GM19238 (cell line): Measurements from ENCODE around the gene SPATS2.

ENCODE experiments used
- DNase-seq: peaks from one replicate; pipeline ENCODE4 v3.0.0; 2011; ENCODE audit warnings: low spot score; ENCODE audit not compliant: insufficient read length

The SPATS2 gene

DNA sequence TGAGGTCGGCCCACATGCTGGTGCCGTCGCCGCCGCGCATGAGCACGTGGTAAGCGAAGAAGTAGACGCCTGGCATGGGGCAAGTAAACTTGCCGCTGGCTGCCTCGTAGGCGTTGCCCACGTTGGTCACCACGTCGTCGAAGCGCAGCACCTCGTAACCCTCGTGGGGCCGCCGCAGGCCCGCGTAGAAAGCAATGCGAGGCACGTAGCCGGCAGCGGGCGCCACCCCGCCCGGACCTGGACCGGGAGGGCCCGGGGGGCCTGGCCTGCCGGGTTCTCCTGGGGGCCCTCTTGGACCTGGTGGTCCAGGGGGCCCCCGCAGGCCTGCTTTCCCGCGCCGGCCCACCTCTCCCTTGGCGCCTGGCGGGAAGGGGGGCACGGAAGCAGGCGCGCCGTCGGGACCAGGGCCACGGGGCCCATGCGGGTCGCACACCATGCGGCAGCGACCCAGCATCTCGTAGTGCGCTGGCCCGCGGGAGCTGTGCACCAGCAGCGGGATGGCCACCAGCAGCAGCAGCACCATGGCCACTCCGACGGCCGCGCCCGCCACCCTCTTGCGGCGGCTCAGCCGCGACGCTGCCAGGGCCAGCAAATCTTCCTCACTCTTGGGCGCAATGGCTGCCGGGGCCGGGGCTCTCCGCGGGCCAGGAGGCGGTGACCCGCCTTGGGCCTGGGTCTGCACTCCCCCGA lies 31.2 kb upstream of the SPATS2 start:
- no peak for DNase-seq

GRCh38 chr12:49336645-49337584 lies 30.3 kb upstream of the SPATS2 start, which contains the start of gene C1QL4:
Gene C1QL4 (minus strand): TSS chr12:49337188. CDS start chr12:49336477, 711 bp downstream.
- DNase-seq = peak; percentile 88

DNA sequence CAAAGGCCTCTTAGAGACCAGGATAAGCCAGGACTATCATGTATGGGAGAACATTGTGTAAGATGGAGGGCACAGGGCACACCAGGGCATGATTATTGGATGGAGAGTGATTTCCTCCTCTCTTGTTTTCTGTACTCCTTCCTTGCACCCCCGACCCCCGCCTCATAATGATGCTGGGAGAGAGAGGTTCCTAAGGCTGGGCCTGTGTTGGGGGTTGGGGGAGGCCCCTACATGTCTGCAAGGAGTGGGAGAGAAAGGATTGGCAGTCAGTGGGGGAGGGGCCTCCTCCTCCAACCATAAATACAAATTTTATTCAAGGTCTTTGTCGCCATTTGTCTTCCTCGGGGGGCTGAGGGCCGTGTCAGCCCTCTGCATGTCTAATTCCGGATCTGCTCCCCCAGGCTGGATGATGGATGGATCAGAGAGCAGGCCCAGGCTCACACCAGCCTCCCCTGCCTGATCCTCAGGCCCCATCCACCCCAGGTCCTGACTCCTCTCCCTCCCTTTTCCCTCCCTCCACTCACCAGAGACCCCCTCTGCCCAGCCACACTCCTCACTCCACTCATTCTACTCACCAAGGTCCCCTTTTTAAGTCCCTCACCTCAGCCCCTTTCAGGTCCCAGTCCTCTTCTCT lies 28.3 kb upstream of the SPATS2 start:
- DNase-seq = no peak

DNA sequence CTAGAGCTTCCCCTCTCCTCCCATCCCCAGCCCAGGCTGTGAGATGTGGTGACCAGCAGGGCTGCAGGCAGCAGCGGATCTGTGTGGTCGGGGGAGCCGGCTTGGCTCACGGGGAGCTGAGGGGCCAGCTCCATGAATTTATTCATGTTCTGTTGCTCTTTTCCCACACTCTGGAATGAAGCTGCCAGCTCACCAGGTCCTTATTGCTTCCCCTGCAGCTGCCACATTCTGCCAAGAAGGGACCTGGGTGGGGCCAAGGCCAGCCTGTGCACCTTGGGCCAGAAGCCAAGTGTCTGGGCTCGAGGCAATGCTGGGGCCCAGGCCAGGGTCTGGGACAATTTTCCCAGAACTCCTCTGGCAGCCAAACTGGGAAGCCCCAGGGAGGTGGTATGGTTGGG lies 27.8 kb upstream of the SPATS2 start:
- no peak for DNase-seq

GRCh38 chr12:49340095-49340870 lies 27.0 kb upstream of the SPATS2 start:
- no peak for DNase-seq

DNA sequence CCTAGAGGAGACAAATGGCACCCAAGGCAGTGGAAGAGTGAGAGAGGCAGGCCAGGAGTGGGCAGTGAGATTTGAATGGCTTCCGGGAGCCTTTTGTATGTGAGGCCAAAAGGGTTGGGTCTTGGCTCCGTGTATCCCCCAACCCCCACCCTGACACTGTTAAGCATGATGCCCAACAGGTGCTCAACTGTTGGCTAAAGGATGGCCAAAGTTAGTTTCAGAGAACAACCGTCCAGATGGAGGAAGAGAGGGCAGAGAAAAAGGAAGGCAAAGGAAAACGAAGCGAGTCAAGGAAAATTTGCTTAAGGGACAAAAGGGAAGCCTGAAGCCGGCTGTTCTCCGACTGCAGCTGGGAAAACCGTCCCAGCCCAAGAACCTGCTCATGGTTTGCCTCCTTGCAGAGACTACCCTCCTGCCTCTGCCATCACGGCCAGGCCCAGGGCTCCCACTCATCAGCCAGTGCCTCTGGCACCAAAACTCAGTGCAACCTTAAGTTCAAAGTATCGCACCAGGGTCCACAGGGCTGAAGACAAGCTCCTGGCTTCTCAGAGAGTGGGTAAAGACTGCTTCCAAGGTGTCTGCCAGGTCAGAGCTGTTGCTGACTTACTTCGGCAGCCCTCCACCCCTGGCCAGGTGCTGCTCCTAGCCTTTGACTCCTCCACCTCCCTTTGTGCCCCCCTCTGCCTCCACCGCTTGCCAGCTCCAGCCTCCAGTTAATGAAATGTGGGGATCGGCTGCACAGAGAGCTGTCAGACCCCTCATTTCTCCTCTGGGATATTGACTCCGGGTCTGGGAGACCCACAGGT lies 26.1 kb upstream of the SPATS2 start:
- no peak for DNase-seq

GRCh38 chr12:49341777-49342065 lies 25.5 kb upstream of the SPATS2 start:
- DNase-seq = no peak

DNA sequence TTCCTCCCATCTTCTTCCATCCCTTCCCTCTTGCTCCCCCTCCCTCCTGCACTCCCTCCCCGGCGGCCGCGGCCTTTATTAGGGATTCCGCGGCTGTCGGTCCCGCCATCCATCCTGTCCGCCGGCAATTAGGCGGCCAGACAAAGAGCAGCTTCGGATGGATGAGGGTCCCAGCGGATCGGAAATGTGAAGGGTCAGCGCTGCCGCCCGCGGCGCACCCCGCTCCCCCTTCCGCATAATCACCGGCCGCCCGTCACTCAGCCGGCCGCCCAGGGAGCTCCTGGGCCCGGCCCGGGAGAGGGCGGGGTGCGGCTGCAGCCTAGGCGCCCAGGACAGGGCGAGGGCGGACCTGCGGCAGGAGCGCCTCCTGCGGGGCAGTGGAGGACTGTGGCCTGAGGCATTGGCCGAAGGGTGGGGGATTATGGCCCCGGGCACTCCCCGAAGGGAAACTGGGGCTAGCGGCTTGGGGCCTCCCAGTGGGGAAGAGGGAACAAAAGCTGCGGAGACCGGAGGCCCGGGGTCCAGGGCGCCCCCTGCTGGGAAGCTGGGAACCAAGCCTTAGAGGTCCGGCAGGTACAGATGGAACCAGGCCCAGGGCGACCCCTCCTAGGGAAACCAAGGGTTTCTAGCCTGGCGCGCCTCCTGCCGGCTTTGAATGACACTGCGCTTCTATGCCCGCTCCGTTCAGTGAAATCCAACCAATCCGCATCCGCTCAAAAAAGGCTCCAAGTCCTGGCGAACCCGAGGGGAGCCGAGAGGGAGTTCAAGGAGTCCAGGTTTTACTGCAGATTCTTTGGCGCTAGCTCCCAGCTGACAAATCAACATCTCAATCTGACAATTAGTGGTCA lies 25.0 kb upstream of the SPATS2 start:
- peak; percentile 77 for DNase-seq

GRCh38 chr12:49342914-49343731 lies 24.1 kb upstream of the SPATS2 start:
- no peak for DNase-seq

DNA sequence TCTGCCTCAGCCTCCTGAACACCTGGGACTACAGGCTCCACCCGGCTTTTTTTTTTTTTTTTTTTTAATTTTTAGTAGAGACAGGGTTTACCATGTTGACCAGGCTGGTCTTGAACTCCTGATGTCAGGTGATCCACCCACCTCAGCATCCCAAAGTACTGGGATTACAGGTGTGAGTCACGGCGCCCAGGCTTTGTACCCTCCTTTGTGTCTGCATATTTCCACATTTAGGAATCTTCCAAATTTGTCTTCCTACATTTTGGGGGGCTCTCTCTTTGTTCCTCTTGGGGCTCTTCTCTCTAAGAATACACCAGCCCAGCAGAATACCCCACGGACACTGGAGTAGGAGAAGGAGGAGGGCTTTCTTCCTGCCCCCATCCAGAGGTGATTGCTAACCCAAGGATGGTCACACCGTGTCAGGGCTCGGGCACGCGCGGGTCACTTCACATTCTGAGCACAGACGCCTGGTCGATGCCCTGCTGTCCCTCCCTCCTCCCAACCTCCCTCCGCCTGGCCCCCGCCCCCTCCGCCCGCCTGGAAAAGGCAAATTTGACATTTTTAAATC lies 22.7 kb upstream of the SPATS2 start:
- no peak for DNase-seq

DNA sequence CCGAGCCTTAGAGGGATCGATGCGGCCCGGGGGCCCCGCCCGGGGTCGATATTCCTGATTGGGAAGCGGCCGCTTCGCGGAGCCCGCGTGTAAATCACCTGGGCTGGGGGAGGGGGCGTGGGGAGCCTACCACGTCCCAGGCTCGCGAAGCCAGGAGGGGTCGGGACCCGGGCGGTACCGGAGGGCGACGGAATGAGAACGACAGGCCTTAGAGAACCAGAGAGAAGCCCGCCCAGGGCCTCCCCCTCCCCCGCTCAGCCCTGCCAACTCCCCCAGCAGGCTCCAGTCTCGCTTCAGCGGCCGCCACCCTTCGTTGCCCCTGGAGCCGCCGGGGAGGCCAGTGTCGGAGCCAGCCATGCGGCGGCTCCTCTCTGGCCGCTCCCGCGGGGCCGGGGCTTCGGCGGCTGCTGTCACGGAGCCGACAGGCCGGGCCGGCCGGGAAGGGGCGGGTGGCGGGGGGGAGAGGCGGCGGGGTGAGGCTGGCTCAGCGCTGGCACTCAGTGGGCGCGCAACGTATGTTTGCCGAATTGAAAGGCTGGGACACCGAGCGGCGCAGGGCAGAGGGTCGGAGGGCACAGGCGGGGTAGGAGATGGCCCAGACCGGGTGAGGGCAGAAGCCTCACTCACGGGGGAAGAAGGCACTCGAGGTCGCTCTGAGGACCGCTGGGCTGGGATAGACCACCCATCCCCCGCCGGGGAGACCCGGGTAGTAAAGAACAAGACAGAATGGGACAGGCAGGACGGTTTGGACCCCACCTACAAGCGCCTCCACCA lies 22.0 kb upstream of the SPATS2 start:
- DNase-seq = peak; percentile 58

DNA sequence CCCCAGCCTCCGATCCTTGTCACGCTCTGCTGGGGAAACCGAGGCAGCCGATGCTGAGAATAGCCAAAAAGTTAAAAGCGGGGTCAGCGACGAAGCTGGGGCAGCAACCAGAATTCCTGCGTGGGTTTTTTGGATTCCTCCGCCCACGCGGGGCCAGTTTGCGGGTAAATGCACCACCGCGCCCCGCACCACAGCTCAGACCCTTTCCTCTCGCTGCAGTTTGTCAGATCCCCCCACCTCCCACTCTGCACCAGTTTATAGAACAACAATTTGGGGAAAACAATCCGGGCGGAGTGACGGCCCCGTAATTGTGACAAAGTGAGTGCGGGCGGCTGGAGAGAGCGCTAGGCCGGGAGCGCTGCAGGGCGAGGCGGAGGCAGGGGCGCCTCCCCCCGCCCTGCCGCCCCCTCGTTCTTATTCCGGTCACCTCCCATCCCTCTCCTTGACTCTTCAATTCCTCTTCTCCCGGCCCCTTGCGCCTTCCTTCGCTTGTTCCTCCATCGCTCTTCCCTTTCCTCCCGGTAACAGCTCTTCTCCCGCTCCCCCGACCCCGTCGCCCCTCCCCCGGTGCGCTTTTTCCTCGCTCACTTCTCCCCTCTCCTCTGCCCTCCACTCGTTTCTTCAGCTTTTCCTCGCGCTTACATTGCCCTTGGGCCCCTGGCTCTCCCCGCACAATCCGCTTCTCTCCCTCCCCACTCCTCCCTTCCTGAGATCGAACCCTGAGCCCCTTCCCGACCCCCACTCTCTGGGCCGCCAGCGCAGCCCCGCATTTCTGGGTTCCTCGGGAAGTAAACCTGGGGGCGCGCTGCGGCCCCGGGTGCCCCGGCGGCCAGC lies 21.2 kb upstream of the SPATS2 start:
- DNase-seq = no peak

DNA sequence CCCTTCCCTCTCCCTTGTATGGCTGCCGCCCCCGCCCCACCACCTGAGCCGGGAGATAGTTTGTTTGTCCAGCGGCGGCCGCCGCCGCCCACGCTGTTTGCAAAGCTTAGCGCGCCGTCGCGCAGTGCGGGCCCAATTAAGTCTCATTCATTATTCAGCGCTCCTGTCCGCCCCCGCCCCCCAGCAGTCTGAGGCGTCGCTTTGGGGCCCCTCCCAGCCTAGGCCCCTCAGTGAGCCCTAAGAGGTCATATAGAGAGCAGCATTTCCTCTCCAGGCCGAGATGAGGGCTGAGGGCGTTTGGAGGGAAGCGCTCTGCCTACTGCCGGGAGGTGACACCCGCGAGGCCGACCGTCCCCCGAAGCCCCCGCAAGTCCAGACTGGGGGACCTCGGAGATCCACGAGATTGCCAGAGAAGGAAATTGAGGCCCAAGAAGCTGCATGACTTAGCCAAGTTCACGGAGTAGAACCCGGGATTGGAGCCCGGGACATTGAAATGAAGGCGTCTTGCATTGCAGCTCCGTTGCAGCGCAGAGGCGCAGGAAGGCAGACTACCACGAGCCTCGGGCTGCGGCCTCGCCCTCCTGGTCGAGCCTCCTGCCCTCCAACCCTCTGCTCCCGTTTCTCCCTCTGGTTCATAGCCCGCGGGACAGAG lies 20.5 kb upstream of the SPATS2 start, which contains the start of gene DNAJC22:
TSS of gene DNAJC22 (plus strand) at position 230 of the 652 bp plus-strand sequence. CDS start 1,985 bp downstream, outside the sequence.
- DNase-seq = no peak

DNA sequence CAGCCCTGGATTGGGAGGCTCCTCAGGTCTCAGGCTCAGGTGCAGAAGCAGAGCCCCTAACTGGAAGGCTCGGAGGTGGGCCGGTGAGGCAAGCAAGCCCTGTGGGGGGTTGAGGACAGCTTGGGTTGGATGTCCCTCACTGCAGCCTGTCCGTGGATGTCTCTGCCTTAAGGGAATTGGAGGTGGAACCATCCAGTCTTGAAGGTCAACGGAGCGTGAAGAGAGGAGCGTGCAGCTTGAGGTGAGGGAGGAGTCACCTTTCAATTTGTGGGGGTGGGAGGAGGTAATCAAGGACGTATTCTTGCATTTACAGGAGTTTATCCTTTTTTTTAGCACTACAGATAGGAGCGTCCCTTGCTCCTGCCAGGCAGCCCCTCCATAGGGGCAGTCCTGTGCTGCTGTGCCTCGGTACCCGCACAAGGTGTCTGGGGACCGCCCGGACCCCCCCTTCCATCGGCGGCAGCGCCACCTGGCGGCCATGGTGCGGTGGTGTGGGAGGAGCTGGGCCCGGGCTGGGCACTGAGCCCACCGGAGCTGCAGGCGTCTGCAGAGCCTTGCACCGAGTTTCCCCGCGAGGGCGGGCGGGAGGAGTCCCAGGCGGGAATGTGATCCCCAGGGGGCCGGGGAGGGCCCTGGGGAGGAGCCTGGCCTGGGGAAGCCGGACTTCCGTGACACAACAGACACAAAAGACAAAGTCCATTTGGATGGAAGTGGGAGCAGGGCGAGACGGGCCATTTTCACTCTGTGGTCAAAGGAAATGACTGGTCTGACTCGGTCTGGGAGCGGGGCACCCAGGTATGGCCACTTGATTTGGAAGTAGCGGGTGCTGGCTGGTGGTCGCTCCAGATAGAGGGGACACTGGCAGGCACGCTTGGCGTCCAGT lies 19.7 kb upstream of the SPATS2 start:
- peak; percentile 87 for DNase-seq

- no peak for DNase-seq
These were observed 18.5 kb upstream of the SPATS2 start for GRCh38 chr12:49348781-49349180.
